Brain microvascular endothelial cell (primary cell): ENCODE data around the gene LMX1B.

Source experiments
- DNase-seq: peaks from one replicate; pipeline ENCODE4 v3.0.0-alpha.2; 2020
- H3K27ac ChIP-seq: fragments of 250-450 bp; sonication (Bioruptor Pico); 2 replicates; pipeline ENCODE4 v1.5.1; 2020; ENCODE audit warnings: mild to moderate bottlenecking, moderate library complexity
- H3K27me3 ChIP-seq: fragments of 250-450 bp; sonication (Bioruptor Pico); replicated peaks from 2 replicates; pipeline ENCODE4 v1.5.1; 2020; ENCODE audit warnings: mild to moderate bottlenecking
- H3K36me3 ChIP-seq: fragments of 250-450 bp; sonication (Bioruptor Pico); replicated peaks from 2 replicates; pipeline ENCODE4 v1.5.1; 2020; ENCODE audit warnings: mild to moderate bottlenecking
- H3K4me3 ChIP-seq: 2 replicates; pipeline ENCODE4 v1.5.1; 2011; ENCODE audit warnings: low read depth, mild to moderate bottlenecking, control low read depth, low read length, moderate library complexity
- in situ Hi-C: cut with HindIII; loops from 2 replicates; pipeline ENCODE4 v1.10.0; 2017; ENCODE audit warnings: low sequenced_read_pairs, low pct_ligation_motif_present
- TF ChIP-seq, protein P1 (sequence below): IDR thresholded peaks from 2 replicates; pipeline ENCODE4 v1.5.1; 2011; ENCODE audit warnings: low read depth, mild to moderate bottlenecking, moderate library complexity, low read length, control low read depth, inconsistent platforms; ENCODE audit errors: missing control alignments

LMX1B gene

DNA sequence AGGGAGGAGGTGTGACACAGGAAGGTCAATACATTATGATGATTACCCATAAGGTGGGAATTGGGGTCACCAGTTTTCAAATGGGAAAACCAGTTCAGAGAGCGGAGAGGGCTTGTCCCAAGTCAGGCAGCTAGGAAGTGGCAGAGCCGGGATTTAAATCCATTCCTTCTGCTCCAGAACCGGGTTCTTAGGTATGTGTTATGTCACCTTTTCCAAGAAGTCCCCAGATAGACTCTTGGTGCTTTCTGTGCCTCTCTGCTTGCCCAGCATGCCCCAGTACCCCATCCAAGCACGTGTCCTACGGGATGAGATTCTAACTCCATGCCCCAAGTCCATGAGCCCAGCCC lies 69.9 kb downstream of the LMX1B start:
- Histone ChIP-seq H3K4me3 (no peak overlapping the region), H3K27me3 (peaks cover 35% of the 10 kb centered on the region), H3K27ac (no peak overlapping the region), H3K36me3 (no peaks in the 10 kb centered on the region)
- TF ChIP-seq, protein P1, sequence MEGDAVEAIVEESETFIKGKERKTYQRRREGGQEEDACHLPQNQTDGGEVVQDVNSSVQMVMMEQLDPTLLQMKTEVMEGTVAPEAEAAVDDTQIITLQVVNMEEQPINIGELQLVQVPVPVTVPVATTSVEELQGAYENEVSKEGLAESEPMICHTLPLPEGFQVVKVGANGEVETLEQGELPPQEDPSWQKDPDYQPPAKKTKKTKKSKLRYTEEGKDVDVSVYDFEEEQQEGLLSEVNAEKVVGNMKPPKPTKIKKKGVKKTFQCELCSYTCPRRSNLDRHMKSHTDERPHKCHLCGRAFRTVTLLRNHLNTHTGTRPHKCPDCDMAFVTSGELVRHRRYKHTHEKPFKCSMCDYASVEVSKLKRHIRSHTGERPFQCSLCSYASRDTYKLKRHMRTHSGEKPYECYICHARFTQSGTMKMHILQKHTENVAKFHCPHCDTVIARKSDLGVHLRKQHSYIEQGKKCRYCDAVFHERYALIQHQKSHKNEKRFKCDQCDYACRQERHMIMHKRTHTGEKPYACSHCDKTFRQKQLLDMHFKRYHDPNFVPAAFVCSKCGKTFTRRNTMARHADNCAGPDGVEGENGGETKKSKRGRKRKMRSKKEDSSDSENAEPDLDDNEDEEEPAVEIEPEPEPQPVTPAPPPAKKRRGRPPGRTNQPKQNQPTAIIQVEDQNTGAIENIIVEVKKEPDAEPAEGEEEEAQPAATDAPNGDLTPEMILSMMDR = no peak
- no peak for DNase-seq
- in situ Hi-C loops = no loop called here

DNA sequence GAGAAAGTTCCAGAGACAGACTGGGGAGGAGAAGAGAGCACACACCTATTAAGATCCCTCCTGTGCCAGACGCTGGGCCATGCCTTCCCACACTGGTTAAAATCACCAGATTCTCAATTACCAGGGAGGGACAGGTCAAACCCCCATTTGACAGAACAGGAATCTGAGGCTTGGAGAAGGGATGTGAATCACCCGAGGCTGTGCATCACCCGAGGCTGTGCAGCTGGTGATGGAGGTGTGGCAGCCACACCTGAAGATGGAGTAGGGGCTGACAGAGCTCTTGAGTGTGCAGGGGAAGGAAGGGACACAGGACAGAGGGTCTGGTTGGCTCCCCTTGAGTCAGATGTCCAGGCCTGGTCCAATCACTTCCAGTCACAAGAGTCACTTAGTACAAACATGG lies 70.6 kb downstream of the LMX1B start:
- DNase-seq = no peak
- Histone ChIP-seq H3K27me3 (peaks cover 35% of the 10 kb centered on the region), H3K4me3 (no peak overlapping the region), H3K36me3 (no peaks in the 10 kb centered on the region), H3K27ac (no peak overlapping the region)
- TF ChIP-seq, protein P1 = no peak
- in situ Hi-C loops = no loop called here

DNA sequence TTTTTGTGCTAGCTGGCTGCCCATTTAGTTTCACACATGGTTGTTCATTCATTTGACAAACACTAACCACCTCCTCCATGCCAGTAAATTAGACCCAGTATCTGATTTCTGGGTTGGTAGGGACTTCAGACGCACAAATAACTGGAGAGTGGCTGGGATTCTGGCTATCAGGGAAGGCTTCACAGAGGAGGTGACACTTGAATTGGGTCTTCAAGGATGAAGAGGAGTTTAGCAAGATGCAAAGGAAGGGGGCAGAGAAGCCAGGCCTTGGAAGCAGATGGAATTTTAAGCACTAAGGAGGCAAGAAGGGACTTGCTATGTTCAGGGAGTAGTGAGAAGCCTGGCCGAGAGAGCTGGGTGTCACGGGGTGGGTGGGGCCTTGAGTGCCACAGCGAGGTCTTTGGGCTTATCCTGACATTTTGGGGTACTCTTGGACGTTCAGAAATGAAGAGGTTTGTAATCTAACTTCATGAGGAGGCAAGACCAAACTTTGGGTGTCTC lies 71.3 kb downstream of the LMX1B start:
- no peak for DNase-seq
- Histone ChIP-seq H3K27ac (no peak overlapping the region), H3K4me3 (no peak overlapping the region), H3K27me3 (peaks cover 38% of the 10 kb centered on the region), H3K36me3 (no peaks in the 10 kb centered on the region)
- TF ChIP-seq, protein P1 = no peak
- in situ Hi-C loops = no loop called here

DNA sequence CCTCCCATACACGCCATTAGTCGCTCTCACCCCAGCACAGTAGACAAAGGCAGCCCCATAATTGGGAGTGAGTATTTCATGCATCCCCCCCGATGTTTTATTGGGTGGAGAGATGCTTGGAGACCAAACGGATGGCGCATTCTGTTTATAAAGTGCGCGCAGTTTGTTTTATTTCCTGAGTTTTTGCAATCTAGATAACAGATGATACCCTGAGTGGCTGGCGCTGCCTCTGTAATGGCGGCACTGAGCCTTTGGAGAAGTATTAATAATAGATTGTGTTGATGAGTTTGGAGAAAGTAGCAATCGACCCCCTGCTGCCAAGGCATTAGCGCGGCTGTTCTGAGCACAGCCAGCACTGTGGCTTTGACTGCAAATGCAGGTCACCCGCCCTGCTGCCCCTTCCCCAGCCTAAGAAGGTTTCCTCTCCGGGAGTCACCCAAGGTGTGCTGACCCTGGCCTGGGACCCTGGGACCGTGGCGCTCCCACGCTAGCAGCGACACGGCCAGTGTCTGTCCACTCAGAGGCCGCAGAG lies 74.3 kb downstream of the LMX1B start:
- Histone ChIP-seq H3K27ac (no peak overlapping the region), H3K4me3 (no peak overlapping the region), H3K27me3 (peaks cover 30% of the 10 kb centered on the region), H3K36me3 (no peaks in the 10 kb centered on the region)
- in situ Hi-C loops = no loop called here
- no peak for DNase-seq
- TF ChIP-seq, protein P1 = no peak

DNA sequence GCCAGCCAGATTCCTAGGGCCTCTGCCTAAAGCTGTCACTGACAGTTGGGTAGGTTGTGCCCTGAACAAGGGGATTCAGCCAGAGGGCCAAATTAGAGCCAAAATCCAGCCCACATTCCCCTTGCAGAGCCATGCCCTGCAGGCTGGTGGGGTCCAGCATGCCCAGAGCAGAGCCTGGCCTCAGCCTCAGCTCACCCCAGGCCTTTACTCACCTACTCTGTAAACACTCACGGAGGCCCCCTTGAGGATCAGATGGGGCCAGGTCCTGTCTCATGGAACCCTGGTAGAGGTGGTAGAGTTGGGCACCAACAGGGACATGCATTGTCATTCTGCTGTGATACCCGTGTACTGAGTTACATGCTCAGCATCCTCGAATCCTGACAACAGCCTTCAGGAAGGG lies 74.9 kb downstream of the LMX1B start:
- no peak overlapping the region for H3K4me3 ChIP-seq
- DNase-seq = no peak
- no peaks in the 10 kb centered on the region for H3K36me3 ChIP-seq
- in situ Hi-C loops = no loop called here
- H3K27me3 ChIP-seq = peaks cover 24% of the 10 kb centered on the region
- H3K27ac ChIP-seq = no peak overlapping the region
- TF ChIP-seq, protein P1 = no peak
